K562 (cell line): ENCODE measurements around the gene DUS1L. TPM values are rescaled to one million over a fixed set of nuclear protein-coding genes. Genes with fewer than 3 reads are reported as not detected.

Source experiments
- ELF1 ChIP-seq: fragments of 200-800 bp; sonication (Bioruptor generic); IDR thresholded peaks from 2 replicates; pipeline ENCODE4 v1.6.1; 2016; ENCODE audit warnings: missing genetic modification characterization, missing compliant biosample characterization
- ERF ChIP-seq: fragments of 450-650 bp; formaldehyde crosslinking; IDR thresholded peaks from 2 replicates; pipeline ENCODE4 v1.4.0; 2020; ENCODE audit warnings: mild to moderate bottlenecking, mixed read lengths
- ESRRA ChIP-seq: fragments of 450-650 bp; IDR thresholded peaks from 2 replicates; pipeline ENCODE4 v1.6.1; 2014; ENCODE audit warnings: low read depth, mild to moderate bottlenecking, moderate library complexity, borderline replicate concordance
- GTF2F1 ChIP-seq: IDR thresholded peaks from 2 replicates; pipeline ENCODE4 v1.6.1; 2011; ENCODE audit warnings: low read depth, low read length, improper control_type of control experiment
- KDM2B ChIP-seq: fragments of 250-450 bp; sonication (Bioruptor Pico); IDR thresholded peaks from 2 replicates; pipeline ENCODE4 v1.8.0; 2021; ENCODE audit warnings: mild to moderate bottlenecking, moderate library complexity
- KDM4B ChIP-seq, 2 experiments: fragments of 450-650 bp in 1 of 2; sonication (generic) in 1 of 2; IDR thresholded peaks; 2 replicates each; pipeline ENCODE4 v1.6.1; 2016 to 2017; ENCODE audit warnings: borderline replicate concordance in 2 of 2, antibody characterized with exemption in 1 of 2, low read depth in 1 of 2, mild to moderate bottlenecking in 1 of 2
- MAFG ChIP-seq: fragments of 450-650 bp; conservative IDR thresholded peaks from 2 replicates; pipeline ENCODE4 v1.6.1; 2016; ENCODE audit warnings: missing genetic modification characterization, missing compliant biosample characterization
- MIER1 ChIP-seq: fragments of 450-650 bp; IDR thresholded peaks from 2 replicates; pipeline ENCODE4 v1.6.1; 2016; ENCODE audit warnings: antibody characterized with exemption, mild to moderate bottlenecking, low read depth
- MYC ChIP-seq, 2 experiments: fragments of 250-450 bp in 1 of 2; sonication (Bioruptor Pico) in 1 of 2; IDR thresholded peaks; 2 replicates each; pipeline versions ENCODE4 v1.5.1 to v1.6.1; 2012 to 2021; ENCODE audit warnings: low read depth in 2 of 2, borderline replicate concordance in 1 of 2, improper control_type of control experiment in 1 of 2, low read length in 1 of 2, mild to moderate bottlenecking in 1 of 2, moderate library complexity in 1 of 2
- PHB ChIP-seq: fragments of 250-450 bp; sonication (Bioruptor Pico); IDR thresholded peaks from 2 replicates; pipeline ENCODE4 v1.5.0; 2021
- PHF20 ChIP-seq: fragments of 450-650 bp; IDR thresholded peaks from 2 replicates; pipeline ENCODE4 v1.6.1; 2018; ENCODE audit not compliant: partially characterized antibody
- RBFOX2 ChIP-seq: fragments of 200-400 bp; formaldehyde crosslinking; IDR thresholded peaks from 2 replicates; pipeline ENCODE4 v1.6.1; 2017; ENCODE audit warnings: low read depth, mild to moderate bottlenecking, low read length, moderate library complexity
- SMARCA4 ChIP-seq: fragments of 450-650 bp; IDR thresholded peaks from 2 replicates; pipeline ENCODE4 v1.6.1; 2016
- SNIP1 ChIP-seq: fragments of 450-650 bp; IDR thresholded peaks from 2 replicates; pipeline ENCODE4 v1.7.1; 2017; ENCODE audit warnings: low read depth, mild to moderate bottlenecking
- SREBF1 ChIP-seq: fragments of 150-350 bp; IDR thresholded peaks from 2 replicates; pipeline ENCODE4 v1.6.1; 2014; ENCODE audit warnings: antibody characterized with exemption, low read depth, low read length, borderline replicate concordance
- SRSF1 ChIP-seq: fragments of 200-400 bp; formaldehyde crosslinking; IDR thresholded peaks from 2 replicates; pipeline ENCODE4 v1.6.1; 2017; ENCODE audit warnings: mild to moderate bottlenecking, low read depth, low read length, moderate library complexity
- ZBTB43 ChIP-seq: sonication (generic); formaldehyde crosslinking; IDR thresholded peaks from 2 replicates; pipeline ENCODE4 v1.8.0; 2023; ENCODE audit warnings: mild to moderate bottlenecking, missing genetic modification reagents
- ZFX ChIP-seq: sonication (generic); formaldehyde crosslinking; IDR thresholded peaks from 2 replicates; pipeline ENCODE4 v1.8.0; 2022; ENCODE audit warnings: mild to moderate bottlenecking, missing genetic modification reagents, moderate library complexity
- ZNF174 ChIP-seq: fragments of 250-450 bp; sonication (Bioruptor Pico); IDR thresholded peaks from 2 replicates; pipeline ENCODE4 v1.4.0; 2020; ENCODE audit warnings: mild to moderate bottlenecking
- polyA plus RNA-seq, 8 experiments: library from polyadenylated mRNA; depleted of rRNA in 4 of 8; stranded (reverse) in 5 of 8; unstranded in 3 of 8; fragments of >200 nt; fragmentation: Nextera tagmentation in 2 of 8; fragmentation: Illumina TruSeq in 1 of 8; extraction: Ambion mirVana in 2 of 8; extraction: Trizol in 1 of 8; gene quantifications; 2 replicates each; pipeline versions ENCODE4 v1.2.1 to v1.2.3, GENCODE V29; 2011 to 2014; ENCODE audit warnings: inconsistent platforms in 1 of 8, missing spikeins in 1 of 8
- total RNA-seq, 7 experiments: library from RNA; depleted of rRNA in 6 of 7; stranded (reverse); fragments of >200 nt in 6 of 7; fragmentation: Illumina TruSeq in 2 of 7; extraction: Trizol in 2 of 7; gene quantifications; 2 replicates each; pipeline versions ENCODE4 v1.2.1 to v1.2.3, GENCODE V29; 2011 to 2021; ENCODE audit warnings: low replicate concordance in 1 of 7
- TF ChIP-seq, protein P1 (sequence below): fragments of 250-450 bp; sonication (Bioruptor Pico); IDR thresholded peaks from 2 replicates; pipeline ENCODE4 v1.4.0; 2020; ENCODE audit warnings: borderline replicate concordance
- TF ChIP-seq, protein P2 (sequence below): sonication (generic); formaldehyde crosslinking; IDR thresholded peaks from 2 replicates; pipeline ENCODE4 v1.8.1; 2023; ENCODE audit warnings: missing genetic modification reagents, mild to moderate bottlenecking, borderline replicate concordance

Gene DUS1L
- total and polyA plus RNA-seq, 9 of the 15 experiments (the other 6 are each of a cell fraction or from before 2014, with no cell fraction given): 7.8 to 210 (median 83.9) TPM

DNA sequence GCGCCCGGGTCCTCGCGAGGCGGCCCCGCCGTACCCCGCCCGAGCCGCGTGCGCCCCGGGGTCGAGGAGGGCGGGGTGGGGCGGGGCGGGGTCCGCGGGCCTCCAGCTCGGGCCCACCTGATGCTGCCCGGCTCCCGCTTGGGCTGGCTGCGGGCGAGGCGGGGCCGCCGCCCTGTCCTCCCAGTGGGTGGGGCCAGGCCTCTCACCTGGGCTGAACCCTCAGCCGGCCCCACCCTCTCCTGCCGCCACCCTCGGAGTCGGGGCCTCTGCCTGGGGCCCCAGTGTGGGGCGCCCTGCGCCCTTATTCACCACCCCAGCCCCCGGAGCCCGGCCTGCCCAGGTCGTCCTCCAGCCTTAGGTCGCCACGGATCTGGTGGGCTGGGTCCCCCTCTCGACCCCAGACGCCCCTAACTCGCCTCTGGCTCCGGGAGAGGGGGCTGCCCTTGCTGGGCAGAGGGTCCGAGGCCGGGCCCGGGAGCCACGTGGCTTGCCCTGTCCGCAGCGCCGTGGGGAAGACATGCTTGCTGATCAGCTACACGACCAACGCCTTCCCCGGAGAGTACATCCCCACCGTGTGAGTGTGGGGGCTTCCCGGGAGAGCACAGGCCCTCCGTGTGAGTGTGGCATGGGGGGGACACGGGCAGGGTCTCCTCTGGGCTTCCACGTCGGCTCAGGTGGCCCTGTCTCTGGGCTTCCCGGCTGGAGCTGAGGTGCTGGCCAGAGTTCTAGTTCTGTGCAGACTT is 33.5 kb downstream of the DUS1L start (continued):
- TF ChIP-seq MYC (IDR thresholded peaks at IDR 0.05; ENCODE audit: low read depth, low read length) (peak; percentile 71), MYC (CRISPR knock-in tag; IDR thresholded peaks at IDR 0.05; ENCODE audit: borderline replicate concordance, low read depth) (peak; percentile 78; the same call in 1 of the 2 replicates), PHF20 (peak; percentile 53), RBFOX2 (peak; percentile 72), SREBF1 (no peak), GTF2F1 (no peak), ELF1 (tag) (no peak), KDM2B (CRISPR knock-in tag) (no peak), SNIP1 (no peak), ZFX (CRISPR knock-in tag) (peak; percentile 78), MAFG (tag) (no peak), MIER1 (0 out of 2 replicates have a peak, but pooled peaks have one; percentile 36), ZBTB43 (CRISPR knock-in tag) (no peak), SMARCA4 (0 out of 2 replicates have a peak, but pooled peaks have one; percentile 18), ERF (CRISPR knock-in tag) (no peak), SRSF1 (no peak), PHB (no peak), KDM4B (IDR thresholded peaks at IDR 0.05; ENCODE audit: borderline replicate concordance in 2 of 2, low read depth in 1 of 2) (no peak), ZNF174 (CRISPR knock-in tag) (no peak), ESRRA (peak; percentile 30; the same call in 1 of the 2 replicates)
- TF ChIP-seq, protein P1, sequence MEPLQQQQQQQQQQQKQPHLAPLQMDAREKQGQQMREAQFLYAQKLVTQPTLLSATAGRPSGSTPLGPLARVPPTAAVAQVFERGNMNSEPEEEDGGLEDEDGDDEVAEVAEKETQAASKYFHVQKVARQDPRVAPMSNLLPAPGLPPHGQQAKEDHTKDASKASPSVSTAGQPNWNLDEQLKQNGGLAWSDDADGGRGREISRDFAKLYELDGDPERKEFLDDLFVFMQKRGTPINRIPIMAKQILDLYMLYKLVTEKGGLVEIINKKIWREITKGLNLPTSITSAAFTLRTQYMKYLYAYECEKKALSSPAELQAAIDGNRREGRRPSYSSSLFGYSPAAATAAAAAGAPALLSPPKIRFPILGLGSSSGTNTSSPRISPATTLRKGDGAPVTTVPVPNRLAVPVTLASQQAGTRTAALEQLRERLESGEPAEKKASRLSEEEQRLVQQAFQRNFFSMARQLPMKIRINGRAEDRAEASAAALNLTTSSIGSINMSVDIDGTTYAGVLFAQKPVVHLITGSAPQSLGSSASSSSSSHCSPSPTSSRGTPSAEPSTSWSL (CRISPR knock-in tag): no peak
- TF ChIP-seq, protein P2, sequence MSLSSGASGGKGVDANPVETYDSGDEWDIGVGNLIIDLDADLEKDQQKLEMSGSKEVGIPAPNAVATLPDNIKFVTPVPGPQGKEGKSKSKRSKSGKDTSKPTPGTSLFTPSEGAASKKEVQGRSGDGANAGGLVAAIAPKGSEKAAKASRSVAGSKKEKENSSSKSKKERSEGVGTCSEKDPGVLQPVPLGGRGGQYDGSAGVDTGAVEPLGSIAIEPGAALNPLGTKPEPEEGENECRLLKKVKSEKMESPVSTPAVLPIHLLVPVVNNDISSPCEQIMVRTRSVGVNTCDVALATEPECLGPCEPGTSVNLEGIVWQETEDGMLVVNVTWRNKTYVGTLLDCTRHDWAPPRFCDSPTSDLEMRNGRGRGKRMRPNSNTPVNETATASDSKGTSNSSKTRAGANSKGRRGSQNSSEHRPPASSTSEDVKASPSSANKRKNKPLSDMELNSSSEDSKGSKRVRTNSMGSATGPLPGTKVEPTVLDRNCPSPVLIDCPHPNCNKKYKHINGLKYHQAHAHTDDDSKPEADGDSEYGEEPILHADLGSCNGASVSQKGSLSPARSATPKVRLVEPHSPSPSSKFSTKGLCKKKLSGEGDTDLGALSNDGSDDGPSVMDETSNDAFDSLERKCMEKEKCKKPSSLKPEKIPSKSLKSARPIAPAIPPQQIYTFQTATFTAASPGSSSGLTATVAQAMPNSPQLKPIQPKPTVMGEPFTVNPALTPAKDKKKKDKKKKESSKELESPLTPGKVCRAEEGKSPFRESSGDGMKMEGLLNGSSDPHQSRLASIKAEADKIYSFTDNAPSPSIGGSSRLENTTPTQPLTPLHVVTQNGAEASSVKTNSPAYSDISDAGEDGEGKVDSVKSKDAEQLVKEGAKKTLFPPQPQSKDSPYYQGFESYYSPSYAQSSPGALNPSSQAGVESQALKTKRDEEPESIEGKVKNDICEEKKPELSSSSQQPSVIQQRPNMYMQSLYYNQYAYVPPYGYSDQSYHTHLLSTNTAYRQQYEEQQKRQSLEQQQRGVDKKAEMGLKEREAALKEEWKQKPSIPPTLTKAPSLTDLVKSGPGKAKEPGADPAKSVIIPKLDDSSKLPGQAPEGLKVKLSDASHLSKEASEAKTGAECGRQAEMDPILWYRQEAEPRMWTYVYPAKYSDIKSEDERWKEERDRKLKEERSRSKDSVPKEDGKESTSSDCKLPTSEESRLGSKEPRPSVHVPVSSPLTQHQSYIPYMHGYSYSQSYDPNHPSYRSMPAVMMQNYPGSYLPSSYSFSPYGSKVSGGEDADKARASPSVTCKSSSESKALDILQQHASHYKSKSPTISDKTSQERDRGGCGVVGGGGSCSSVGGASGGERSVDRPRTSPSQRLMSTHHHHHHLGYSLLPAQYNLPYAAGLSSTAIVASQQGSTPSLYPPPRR (CRISPR knock-in tag): no peak
